GM18526 (cell line): ENCODE data around the gene CLEC9A.

Experiments
- POLR2A ChIP-seq: IDR thresholded peaks from 3 replicates; pipeline ENCODE4 v1.6.1; 2011; ENCODE audit not compliant: insufficient read length; ENCODE audit errors: extremely low read depth

The CLEC9A gene

DNA sequence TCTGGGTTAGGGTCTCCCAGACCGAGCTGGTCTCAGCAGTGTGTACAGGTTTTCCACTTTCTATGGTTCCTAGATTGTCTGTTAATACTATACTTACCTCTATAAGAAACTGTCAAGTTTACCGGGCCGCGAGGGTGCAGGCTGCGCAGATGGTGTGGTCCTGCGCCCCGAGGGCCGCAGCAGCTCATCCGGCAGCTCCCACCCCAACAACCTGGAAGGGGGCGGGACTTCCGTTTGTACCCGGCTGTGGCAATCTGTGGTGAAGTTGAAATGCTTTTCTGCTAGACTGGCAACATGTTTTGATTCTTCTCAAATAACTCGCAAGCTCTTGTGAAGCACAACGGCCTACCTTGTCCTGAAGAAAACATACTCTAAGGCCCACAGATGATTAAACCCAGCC, at the start of gene CLEC9A:
CLEC9A (plus strand) TSS at position 237 of the 400 bp plus-strand sequence. CDS start 22,006 bp downstream, outside the sequence.
- TF ChIP-seq POLR2A: no peak

DNA sequence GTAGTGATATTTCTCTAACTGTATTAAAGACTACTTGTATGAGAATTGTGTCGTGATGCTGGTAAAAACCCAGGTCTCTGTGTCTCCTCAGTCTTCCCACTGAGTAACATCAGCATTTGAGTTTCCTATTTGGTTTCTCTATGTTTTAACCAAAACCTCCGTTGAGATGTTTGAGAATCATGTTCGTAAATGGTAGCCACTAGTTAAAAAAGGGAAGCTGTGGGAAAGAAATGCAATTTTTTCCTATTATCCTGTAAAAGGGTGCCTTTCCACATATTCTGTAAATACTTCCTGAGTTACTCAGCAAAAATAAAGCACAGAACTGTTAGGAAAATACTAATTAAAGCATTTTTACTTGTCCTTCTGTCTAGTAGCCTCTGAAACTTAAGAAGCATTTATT, 38.6 kb upstream of the CLEC9A start:
- TF ChIP-seq POLR2A: no peak

DNA sequence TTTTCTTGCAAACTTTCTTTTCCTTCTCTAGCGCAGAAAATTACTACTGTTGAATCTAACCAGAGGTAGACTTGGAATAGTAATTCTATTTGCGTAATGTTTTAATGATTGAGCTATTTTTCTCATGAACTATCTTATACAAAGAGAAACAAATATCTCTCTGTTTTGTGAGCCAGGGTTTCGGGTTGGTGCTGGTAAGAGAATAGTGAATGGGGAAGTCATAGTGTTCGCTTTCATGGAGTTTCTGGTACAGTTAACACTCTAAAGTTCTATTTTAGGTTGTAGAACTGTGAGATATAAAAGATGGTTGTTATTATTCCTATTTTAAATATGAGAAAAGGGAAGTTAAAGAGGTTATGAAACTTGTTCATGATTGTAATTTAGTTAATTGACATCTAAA, 38.2 kb upstream of the CLEC9A start:
- TF ChIP-seq POLR2A: no peak

DNA sequence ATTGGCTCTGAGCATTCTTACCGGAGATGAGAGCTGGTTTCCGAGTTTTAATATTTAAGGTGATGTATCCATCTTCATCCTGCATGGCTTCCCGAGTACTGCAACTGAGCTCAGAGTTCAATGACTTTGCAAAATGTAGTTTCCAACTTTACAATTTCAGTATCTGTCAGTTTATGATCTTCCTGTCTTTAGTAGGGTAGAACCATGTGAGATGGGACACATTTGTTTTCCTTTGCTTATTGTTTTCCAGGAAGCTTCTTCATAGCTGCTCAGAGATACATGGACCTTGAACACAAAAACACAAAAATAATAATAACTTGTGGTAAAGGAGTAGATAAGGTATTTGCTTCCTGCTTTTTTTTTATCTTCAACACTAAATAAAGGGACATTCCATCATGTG, 31.5 kb upstream of the CLEC9A start, which contains the start of gene CLEC1B:
CLEC1B (minus strand) TSS at position 106 of the 400 bp plus-strand sequence; CDS start at position 85, 21 bp downstream.
- no peak for TF ChIP-seq POLR2A

DNA sequence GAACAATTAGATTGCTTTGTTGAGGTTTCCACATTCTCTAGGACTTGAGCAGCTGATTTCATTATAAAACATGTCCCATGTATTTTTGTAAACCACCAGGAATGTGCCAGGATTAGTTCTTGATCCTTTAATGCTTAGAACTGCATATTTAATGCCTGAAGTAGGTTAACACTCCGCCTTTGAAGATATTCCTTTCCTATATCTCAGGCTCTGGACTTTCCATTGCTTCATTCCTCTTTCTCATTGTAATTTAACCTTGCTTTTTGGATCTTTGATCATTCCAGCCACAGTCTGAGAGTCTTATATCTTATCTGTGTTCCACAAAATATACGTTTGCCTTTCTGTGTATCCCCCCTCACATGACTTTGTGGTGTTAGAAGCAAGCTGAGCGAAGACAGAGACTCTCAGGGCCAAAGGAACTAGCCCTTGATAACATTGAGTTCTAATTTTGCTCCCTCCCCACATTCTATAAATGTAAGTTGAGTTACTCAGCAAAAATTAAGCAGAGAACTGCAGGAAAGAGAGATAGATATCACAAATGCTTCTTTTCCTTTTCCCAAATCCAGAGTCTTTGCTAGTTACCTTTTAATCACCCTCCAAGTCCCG, 29.2 kb upstream of the CLEC9A start:
- no peak for TF ChIP-seq POLR2A

DNA sequence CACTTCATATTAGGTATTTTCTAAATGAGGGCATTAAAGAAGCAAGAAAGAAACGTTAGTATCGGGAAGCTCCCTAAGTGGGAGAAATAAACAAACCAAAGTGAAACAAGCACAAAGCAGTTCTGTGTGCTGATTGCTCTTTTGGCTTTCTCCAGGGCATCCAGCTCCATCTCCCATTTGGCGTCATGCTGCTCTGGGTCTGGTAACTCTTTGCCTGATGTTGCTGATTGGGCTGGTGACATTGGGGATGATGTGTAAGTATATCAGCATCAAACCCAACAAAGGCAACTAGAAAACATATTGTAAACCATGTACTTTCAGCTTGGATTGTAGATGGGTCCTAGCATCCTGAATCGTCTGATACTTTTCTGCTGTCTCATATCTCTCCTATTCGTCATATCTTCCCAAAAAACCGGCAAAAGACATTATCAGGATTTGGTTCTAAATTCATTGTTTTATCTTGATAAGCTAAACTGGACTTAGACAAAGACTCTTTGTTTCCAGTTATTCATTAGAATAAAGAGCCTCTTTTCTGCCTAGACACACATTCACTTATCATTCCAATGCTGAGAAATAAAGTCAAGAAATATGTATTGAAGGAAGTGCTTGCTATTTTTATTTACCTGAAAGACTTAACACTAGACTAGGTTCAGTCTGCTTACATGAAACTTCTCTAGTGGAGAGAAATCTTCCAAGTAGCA, 17.7 kb upstream of the CLEC9A start:
- TF ChIP-seq POLR2A: no peak

DNA sequence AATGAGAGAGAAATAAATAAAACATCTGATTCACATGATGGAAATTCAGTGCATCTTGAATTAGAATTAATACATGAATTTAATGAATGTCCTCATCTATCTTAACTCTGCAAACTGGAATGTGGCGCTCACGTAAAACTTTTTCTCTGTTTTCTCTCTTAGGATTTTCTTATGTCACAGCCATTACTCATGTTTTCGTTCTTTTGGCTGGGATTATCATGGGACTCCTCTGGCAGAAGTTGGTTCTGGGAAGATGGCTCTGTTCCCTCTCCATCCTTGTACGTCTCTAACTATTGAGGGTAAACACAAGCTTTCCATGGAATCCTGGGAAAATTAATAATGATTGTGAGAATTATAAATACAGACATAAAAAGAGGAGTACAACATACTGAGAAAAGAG, 15.0 kb upstream of the CLEC9A start:
- TF ChIP-seq POLR2A: no peak

DNA sequence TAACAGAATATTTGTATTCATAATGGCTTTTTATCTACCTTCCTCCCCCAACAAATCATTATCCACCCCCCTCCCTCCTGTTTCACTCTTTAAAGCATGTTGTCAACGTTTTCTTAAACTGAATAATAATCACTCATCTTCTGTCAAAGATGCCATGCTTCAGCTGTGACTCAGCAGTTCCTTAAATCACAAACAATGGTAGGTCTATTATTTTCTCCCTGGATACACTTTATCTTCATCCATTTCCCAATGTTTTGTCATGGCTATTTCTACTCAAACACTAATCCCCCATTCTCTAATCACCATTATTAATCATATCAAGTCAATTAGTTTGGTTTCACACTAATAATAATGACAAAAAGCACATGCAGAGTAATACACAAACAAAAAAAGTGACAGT, 13.6 kb upstream of the CLEC9A start:
- TF ChIP-seq POLR2A: no peak

DNA sequence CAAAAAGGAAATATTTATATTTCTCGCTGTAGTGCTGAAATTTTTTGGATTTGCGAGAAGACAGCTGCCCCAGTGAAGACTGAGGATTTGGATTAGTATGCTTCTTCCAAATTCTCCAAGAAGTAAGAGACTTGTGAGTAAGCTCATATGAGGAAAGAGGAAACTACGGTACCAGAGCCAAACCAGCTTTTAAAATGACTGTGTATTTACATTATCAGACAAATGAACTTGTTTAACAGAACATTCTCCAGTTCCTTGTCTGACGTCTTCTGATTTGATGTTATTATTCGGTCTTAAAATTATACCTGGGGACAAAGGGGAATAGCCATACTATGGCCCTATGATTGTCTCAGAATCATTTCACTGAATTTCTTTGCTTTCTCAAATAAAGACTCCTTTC, 12.1 kb upstream of the CLEC9A start:
- no peak for TF ChIP-seq POLR2A

DNA sequence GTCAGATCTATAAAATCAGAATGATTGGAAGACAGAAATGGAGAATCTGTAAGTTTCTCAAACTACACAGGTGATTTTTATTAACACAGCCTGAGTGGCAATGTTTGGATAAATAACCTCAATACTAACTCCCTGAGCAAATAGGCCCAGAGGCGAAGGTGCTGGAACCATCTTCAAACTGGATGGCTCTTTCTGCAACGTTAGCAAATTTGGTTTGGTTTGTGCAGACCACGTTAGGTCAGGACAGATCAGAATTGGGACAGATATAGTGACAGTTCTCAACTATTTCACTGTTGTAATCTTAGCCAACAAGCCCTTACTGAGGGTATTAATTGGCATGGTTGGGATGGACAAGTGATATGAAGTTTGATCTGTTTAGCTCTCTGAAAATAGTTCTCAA, 9.1 kb upstream of the CLEC9A start:
- no peak for TF ChIP-seq POLR2A

DNA sequence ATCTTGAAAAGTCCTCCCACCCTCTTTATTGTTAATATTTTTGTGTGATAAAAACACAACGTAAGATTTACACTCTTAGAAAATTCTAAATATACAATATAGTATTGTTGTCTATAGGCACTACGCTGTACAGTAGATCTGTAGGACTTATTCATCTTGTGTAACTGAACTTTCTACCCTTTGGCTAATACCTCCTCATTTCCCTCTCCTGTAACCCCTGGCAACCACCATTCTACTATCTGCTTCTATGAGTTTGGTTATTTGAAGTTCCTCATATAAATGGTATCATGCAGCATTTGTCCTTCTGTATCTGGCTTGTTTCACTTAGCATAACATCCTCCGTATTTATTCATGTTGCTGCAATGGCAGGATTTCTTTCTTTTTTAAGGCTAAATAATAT, 5.2 kb upstream of the CLEC9A start:
- no peak for TF ChIP-seq POLR2A

DNA sequence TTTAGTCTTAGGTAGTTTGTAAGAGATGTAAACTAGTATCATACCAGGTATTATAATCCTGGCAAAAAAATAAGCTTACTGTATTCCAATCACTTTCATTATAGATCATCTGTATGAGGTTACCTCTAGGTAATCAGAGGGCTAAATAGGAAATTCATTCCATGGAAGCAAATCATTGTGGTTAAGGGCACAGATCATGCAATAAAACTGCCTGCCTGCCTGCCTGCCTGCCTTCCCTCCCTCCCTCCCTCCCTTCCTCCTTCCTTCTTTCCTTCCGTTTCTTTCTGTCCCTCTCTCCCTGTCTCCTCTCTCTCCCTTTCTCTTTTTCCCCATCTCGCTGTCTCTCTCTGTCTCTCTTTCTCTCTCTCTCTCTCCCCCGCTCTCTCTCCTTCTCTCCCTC, 3.2 kb upstream of the CLEC9A start:
- TF ChIP-seq POLR2A: no peak

DNA sequence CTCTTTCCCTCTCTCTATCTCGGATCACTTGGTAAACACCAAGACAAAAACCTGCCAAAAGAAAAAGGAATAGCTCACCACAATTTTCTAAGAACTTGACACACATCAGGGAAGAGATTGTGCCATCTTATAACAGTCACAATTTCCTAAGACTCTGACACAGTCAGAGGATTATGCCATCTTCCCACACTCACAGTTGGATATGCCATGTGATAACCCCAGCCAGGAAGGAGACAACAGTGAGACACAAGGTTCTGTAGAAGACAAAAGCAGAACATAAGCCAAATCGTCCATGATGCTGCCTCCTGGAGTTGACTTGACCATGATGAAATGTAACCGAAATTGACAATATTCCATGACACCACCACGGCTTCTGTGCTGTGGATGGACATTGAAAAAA, 2.8 kb upstream of the CLEC9A start:
- TF ChIP-seq POLR2A: no peak

DNA sequence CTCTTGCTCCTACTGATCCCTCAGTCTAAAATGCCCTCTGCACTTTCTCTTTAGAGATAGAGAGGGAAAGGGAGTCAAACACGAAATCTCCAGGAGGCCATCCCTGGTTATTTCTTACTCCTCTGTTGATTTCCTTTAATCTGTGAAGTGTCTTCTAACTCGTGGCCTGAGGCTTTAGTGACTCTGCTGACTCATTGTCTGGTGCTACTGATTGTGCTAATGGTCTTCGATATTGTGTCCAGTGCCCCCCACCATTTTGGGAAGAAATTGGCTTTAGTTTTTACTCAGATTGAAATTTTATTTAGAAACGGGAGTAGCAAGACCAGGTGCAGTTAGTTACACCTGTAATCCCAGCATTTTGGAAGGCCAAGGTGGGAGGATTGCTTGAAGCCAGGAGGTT, 839 bp downstream of the CLEC9A start:
- TF ChIP-seq POLR2A: no peak

DNA sequence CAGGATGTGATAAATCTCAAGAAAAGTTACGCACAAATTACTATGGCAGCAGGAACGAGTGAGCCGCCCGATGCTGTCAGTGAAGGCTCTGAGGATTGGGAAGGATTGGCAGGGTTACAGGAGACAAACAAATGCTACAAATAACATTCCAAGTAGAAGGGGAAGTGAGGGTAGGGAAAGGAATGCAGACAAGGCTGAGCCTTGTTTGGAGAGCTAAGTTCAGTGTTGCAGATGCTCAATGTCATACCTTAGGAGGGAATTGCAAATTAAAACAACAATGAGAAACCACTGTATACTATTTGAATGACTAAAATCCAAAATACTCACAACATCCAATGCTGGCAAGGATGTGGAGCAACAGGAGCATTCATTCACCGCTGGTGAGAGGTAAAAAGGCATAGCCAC, 1.3 kb downstream of the CLEC9A start:
- TF ChIP-seq POLR2A: no peak

DNA sequence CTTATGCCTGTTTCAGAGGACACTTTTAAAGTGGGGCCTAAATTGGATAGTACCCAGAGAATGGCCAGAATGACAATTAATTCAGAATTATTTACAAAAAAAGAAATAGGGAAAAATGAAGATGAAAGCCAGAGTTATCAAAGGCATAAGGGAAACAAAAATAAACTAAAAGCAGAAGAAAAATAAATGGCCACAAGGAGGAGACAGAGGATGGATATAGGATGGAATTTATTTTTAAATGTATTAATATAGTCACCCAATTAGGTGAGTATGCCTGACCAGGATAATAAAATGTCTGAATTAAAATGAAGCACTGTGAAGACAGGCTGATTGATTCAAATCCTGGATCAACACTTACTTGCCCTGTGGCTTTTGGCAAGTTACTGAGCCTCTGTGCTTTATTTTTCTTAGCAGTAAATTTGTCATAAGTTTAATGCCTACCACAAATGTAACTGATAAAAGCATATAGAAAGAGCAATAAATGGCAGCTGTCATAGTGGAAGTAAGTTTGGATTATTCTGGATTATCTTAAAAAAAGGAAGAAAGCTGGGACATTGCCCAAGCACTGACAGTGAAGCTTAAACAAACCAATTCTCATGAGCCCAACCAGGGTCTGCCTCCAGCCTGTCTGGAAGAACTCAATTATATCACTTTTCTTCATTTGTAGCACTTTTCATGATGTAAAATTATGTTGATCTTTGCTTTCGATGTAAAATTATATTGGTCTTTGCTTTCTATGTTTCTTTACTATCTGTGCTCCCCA, 3.5 kb downstream of the CLEC9A start:
- no peak for TF ChIP-seq POLR2A
